ENCODE results near the gene GLB1L3. TPM values are rescaled to one million over a fixed set of nuclear protein-coding genes. Genes with fewer than 3 reads are reported as not detected.

Gene GLB1L3
- total RNA-seq, 1 donor from 2014 or later = 16.5 TPM

Other genes starting within 250 kb of the GLB1L3 start
- gene JAM3, start 207.3 kb upstream of the GLB1L3 start, total RNA-seq (ENCODE audit: unreplicated experiment) = 438 TPM
- gene NCAPD3, start 52.4 kb upstream of the GLB1L3 start, total RNA-seq (ENCODE audit: unreplicated experiment) = 25.4 TPM
- gene VPS26B, start 51.7 kb upstream of the GLB1L3 start, total RNA-seq (ENCODE audit: unreplicated experiment) = 132 TPM
- gene THYN1, start 23.0 kb upstream of the GLB1L3 start, total RNA-seq (ENCODE audit: unreplicated experiment) = 42.5 TPM
- gene ACAD8, start 22.8 kb upstream of the GLB1L3 start, total RNA-seq (ENCODE audit: unreplicated experiment) = 33.5 TPM
- gene GLB1L2, start 55.6 kb downstream of the GLB1L3 start, total RNA-seq (ENCODE audit: unreplicated experiment) = 5.0 TPM
- gene B3GAT1, start 135.9 kb downstream of the GLB1L3 start, total RNA-seq (ENCODE audit: unreplicated experiment) = 18.2 TPM

Data from endothelial cell (in vitro differentiated cells).